ENCODE results near the gene TMEM139.
"Not testable (repeated sequence)": the region's sequence is repeated elsewhere in the genome, so short reads cannot be mapped to it uniquely, and the experiment has no call there.

The TMEM139 gene

DNA sequence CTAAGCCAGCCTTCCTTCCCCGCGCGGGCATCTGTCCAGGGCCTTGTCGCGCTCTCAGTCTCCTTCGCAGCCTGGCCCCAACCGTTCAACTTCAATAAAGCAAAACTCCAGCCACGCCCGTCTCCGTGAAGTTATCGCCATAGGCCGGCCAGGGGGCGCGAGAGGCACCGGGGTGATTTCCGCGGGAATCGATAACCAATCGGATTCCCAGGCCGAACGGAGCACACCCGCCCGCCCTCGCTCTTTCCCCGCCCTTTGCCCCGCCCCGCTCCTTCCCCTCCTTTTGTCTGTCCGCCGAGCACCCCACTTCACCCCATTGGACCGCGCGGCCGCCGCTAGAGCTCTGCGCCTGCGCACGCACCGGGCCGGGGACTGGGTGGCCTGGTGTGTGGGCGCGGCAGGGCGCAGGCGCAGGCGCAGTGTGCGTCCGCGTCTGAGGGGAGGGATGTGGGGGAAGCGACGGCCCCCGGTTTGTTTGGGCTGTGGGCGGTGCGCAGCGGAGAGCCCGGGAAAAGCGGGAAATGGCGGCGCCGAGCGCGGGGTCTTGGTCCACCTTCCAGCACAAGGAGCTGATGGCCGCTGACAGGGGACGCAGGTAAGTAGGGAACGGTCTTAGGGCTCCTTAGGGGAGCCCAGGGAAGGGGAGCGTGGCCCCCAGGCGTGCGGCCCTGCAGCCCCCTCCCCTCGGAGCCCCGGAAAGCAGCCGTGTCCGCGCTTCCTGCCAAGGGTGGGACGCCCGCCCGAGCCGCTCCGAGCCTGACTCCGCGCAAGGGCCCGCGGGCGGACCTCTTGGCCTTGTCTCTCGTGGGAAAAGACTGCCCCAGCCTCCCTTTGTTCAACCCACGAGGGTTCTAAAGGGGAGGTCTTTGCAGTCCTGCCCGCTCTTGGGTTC lies 3.4 kb downstream of the TMEM139 start, which contains the start of gene CASP2:
CASP2 (plus strand) TSS at position 417 of the 892 bp plus-strand sequence; CDS start at position 522, 105 bp downstream.
- no peaks in the 10 kb centered on the region for H3K9me3 Mint-ChIP-seq
- H3K4me3 Mint-ChIP-seq, result peak within 1 kb of the TSS; percentile 98
- peaks cover 39% of the 10 kb centered on the region for H3K4me1 Mint-ChIP-seq
- peak; percentile 91 to 97 for DNase-seq (ENCODE audit: low spot score in 2 of 2)
- peak; percentile 89 for ATAC-seq (ENCODE audit: low read depth)
- H3K36me3 Mint-ChIP-seq, result peaks cover 7% of the 10 kb centered on the region
- peak within 1 kb of the TSS; percentile 91 for H3K27ac Mint-ChIP-seq
- no peaks in the 10 kb centered on the region for H3K27me3 Mint-ChIP-seq

DNA sequence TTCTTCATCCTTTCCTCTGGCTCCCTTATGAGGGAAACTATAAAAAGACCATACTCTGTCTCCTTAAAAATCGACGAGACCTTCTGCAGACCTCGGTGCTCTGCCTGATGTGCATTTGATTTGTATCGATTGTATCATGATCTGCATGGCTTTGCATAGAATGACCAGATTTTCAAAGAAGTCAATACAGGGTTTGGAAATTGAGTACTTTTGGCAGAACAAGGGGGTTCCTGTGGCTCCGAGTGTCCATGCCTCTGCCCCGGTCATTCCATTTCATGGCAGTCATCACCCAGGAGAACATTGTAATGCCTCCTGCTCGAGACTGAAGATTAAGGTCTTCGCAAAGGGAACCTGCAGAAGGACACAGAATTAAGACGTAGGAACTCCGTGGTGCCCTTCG lies 4.1 kb downstream of the TMEM139 start:
- Mint-ChIP-seq H3K4me1 (peaks cover 34% of the 10 kb centered on the region), H3K27ac (peak overlapping the region; percentile 91), H3K9me3 (no peaks in the 10 kb centered on the region), H3K36me3 (peaks cover 10% of the 10 kb centered on the region), H3K4me3 (peak overlapping the region; percentile 98), H3K27me3 (no peaks in the 10 kb centered on the region)
- no peak for DNase-seq (ENCODE audit: low spot score in 2 of 2)
- no peak for ATAC-seq (ENCODE audit: low read depth)

- Mint-ChIP-seq H3K4me1 (peaks cover 32% of the 10 kb centered on the region), H3K27ac (peak overlapping the region; percentile 91), H3K27me3 (no peaks in the 10 kb centered on the region), H3K36me3 (peaks cover 16% of the 10 kb centered on the region), H3K4me3 (peak overlapping the region; percentile 98), H3K9me3 (no peaks in the 10 kb centered on the region)
- DNase-seq (ENCODE audit: low spot score in 2 of 2), result no peak
- no peak for ATAC-seq (ENCODE audit: low read depth)
Measured at GRCh38 chr7:143289421-143289820, 4.7 kb downstream of the TMEM139 start.

- Mint-ChIP-seq H3K36me3 (peaks cover 18% of the 10 kb centered on the region), H3K4me1 (peaks cover 31% of the 10 kb centered on the region), H3K4me3 (peak overlapping the region; percentile 98)
- H3K27me3 Mint-ChIP-seq; ATAC-seq (ENCODE audit: low read depth); H3K9me3 Mint-ChIP-seq; DNase-seq (ENCODE audit: low spot score in 2 of 2); H3K27ac Mint-ChIP-seq: not testable (repeated sequence)
Measured at GRCh38 chr7:143289888-143290287, 5.1 kb downstream of the TMEM139 start.

- DNase-seq (ENCODE audit: low spot score in 2 of 2) (no peak), ATAC-seq (ENCODE audit: low read depth) (no peak)
- Mint-ChIP-seq H3K36me3 (peaks cover 21% of the 10 kb centered on the region), H3K4me3 (peak overlapping the region; percentile 98), H3K4me1 (peaks cover 31% of the 10 kb centered on the region), H3K9me3 (no peaks in the 10 kb centered on the region), H3K27me3 (no peaks in the 10 kb centered on the region), H3K27ac (no peak overlapping the region)
Measured at GRCh38 chr7:143290293-143290692, 5.5 kb downstream of the TMEM139 start.

DNA sequence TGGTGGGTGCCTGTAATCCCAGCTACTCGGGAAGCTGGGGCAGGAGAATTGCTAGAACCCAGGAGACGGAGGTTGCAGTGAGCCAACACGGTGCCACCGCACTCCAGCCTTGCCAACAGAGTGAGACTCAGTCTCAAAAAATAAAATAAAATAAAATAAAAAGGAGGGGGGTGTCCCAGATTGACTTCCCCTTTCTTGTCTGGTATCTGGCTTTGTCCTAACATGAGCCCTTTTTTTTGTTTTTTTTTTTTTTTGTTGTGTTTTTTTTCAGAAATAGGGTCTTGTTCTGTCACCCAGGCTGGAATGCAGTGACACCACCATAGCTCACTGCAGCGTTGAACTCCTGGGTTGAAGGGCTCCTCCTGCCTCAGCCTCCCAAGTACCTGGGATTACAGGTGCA lies 8.1 kb downstream of the TMEM139 start:
- H3K27me3 Mint-ChIP-seq, result no peaks in the 10 kb centered on the region
- H3K4me1 Mint-ChIP-seq, result peaks cover 37% of the 10 kb centered on the region
- peaks cover 31% of the 10 kb centered on the region for H3K36me3 Mint-ChIP-seq
- ATAC-seq (ENCODE audit: low read depth), result no peak
- DNase-seq (ENCODE audit: low spot score in 2 of 2), result no peak
- H3K9me3 Mint-ChIP-seq, result no peaks in the 10 kb centered on the region
- no peak overlapping the region for H3K4me3 Mint-ChIP-seq
- no peak overlapping the region for H3K27ac Mint-ChIP-seq

DNA sequence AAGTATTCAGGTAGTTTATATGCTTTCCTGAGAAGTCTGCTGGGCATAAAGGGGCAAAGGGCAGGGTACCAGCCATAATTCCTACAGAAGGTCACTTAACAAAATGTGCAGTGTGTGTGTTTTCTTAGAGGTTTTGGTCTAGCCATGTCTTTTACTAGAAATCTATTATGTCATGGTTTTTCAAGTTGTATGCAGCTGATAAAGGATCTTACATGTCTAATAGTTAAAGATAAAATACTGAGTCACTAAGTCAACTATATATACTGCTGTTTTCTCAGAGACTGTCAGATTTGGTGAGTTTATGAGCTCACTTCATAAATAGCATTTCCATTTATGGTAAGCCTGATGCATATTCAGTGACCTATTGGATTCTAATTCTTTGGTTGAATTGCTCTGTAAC lies 11.1 kb downstream of the TMEM139 start:
- DNase-seq (ENCODE audit: low spot score in 2 of 2) (no peak), ATAC-seq (ENCODE audit: low read depth) (no peak)
- Mint-ChIP-seq H3K27me3 (no peaks in the 10 kb centered on the region), H3K4me3 (no peak overlapping the region), H3K36me3 (peaks cover 40% of the 10 kb centered on the region), H3K9me3 (no peaks in the 10 kb centered on the region), H3K4me1 (peaks cover 32% of the 10 kb centered on the region), H3K27ac (peak overlapping the region; percentile 63)

DNA sequence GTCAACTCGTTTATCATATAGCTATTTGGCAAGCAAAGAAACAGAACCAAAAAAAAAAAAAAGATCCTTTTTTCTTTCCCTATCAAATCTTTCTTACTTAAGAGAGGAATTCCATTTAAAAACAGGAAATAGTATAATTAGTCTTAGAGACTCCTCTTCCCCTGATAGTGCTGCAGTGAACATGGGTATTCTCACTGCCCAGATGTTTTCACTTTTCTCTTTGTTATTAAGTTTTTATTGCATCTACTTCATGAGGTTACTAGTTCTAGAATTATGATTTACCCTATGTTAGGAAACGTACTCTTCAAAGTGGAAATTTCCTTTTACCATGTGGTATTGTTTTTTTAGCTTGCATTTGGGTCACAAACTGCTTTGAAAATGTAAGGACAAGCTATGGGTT lies 11.9 kb downstream of the TMEM139 start:
- H3K36me3 Mint-ChIP-seq, result peaks cover 43% of the 10 kb centered on the region
- no peaks in the 10 kb centered on the region for H3K9me3 Mint-ChIP-seq
- peaks cover 30% of the 10 kb centered on the region for H3K4me1 Mint-ChIP-seq
- H3K27me3 Mint-ChIP-seq, result no peaks in the 10 kb centered on the region
- ATAC-seq (ENCODE audit: low read depth), result no peak
- DNase-seq (ENCODE audit: low spot score in 2 of 2), result no peak
- H3K27ac Mint-ChIP-seq, result peak overlapping the region; percentile 30
- H3K4me3 Mint-ChIP-seq, result no peak overlapping the region

GRCh38 chr7:143299346-143299745 lies 14.6 kb downstream of the TMEM139 start:
- no peak overlapping the region for H3K4me3 Mint-ChIP-seq
- DNase-seq (ENCODE audit: low spot score in 2 of 2) (no peak), ATAC-seq (ENCODE audit: low read depth) (no peak)
- H3K36me3 Mint-ChIP-seq, result peaks cover 44% of the 10 kb centered on the region
- H3K27me3 Mint-ChIP-seq, result no peaks in the 10 kb centered on the region
- no peaks in the 10 kb centered on the region for H3K9me3 Mint-ChIP-seq
- peaks cover 27% of the 10 kb centered on the region for H3K4me1 Mint-ChIP-seq
- H3K27ac Mint-ChIP-seq, result peak overlapping the region; percentile 2

- H3K9me3 Mint-ChIP-seq, result no peaks in the 10 kb centered on the region
- H3K36me3 Mint-ChIP-seq, result peaks cover 44% of the 10 kb centered on the region
- H3K4me1 Mint-ChIP-seq, result peaks cover 24% of the 10 kb centered on the region
- peak overlapping the region; percentile 2 for H3K27ac Mint-ChIP-seq
- H3K27me3 Mint-ChIP-seq, result no peaks in the 10 kb centered on the region
- DNase-seq (ENCODE audit: low spot score in 2 of 2) (peak in 1 of 2 donors; percentile 36), ATAC-seq (ENCODE audit: low read depth) (peak; percentile 93)
- H3K4me3 Mint-ChIP-seq, result no peak overlapping the region
Measured at GRCh38 chr7:143299840-143300239, 15.1 kb downstream of the TMEM139 start.

DNA sequence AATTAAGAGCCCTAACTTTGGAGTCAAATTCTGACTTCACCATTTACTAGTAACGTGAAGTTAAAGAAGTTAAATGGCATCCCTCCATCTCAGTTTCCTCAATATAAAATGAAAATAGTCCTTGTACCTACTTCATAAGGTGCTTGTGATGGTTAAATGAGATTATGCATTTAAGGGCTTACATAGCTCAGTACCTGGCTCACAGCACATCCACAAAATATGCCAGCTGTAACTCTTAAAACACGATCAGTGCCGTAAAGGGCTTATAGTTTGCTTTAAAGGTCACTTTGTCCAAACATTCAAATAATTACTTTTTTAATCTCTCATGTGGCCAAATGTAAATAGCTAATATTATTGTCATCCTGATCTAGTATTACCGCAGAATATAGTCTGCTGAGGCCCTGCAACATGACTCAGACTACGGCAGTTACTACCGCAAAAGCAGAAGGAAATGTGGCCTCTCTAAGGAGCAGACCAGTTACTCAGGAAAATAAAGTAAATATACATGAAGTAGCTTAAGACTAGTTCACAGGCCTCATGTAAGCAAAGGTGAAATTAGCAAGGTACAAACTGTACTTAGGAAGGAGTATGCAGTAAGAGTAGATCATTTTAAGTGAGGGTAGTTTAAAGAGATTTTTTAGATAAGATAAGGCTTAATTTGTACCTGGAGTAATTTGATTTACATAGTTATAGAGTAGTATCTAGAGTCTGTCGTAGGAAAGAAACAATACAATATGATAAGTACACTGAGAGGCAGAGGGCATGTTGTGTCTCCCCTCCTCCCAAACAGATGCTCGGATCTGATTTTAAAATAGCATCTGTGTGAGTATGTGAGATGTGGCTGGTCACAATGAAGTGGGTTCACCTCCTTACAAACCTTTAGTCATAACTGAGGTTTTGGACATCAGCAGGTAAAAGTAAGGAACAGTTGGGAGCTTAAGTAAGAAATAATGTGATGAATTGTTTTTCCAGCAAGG lies 16.5 kb downstream of the TMEM139 start:
- peaks cover 47% of the 10 kb centered on the region for H3K36me3 Mint-ChIP-seq
- no peaks in the 10 kb centered on the region for H3K9me3 Mint-ChIP-seq
- H3K27me3 Mint-ChIP-seq, result no peaks in the 10 kb centered on the region
- DNase-seq (ENCODE audit: low spot score in 2 of 2), result no peak
- H3K4me3 Mint-ChIP-seq, result no peak overlapping the region
- H3K4me1 Mint-ChIP-seq, result peaks cover 21% of the 10 kb centered on the region
- peak; percentile 32 for ATAC-seq (ENCODE audit: low read depth)
- H3K27ac Mint-ChIP-seq, result peak overlapping the region; percentile 81

DNA sequence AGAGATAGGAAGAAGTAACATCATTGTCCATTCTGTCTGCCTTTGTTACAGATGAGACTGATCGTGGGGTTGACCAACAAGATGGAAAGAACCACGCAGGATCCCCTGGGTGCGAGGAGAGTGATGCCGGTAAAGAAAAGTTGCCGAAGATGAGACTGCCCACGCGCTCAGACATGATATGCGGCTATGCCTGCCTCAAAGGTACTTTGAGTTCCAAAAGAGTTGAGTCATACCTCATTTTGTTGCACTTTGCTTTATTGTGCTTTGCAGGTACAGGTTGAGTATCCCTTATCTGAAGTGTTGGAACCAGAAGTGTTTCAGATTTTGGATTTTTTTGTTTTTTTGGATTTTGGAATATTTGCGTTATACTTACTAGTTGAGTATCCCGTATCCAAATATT lies 19.0 kb downstream of the TMEM139 start:
- H3K36me3 Mint-ChIP-seq, result peaks cover 59% of the 10 kb centered on the region
- H3K4me3 Mint-ChIP-seq, result no peak overlapping the region
- ATAC-seq (ENCODE audit: low read depth), result no peak
- H3K27me3 Mint-ChIP-seq, result no peaks in the 10 kb centered on the region
- H3K4me1 Mint-ChIP-seq, result peaks cover 26% of the 10 kb centered on the region
- no peak overlapping the region for H3K27ac Mint-ChIP-seq
- no peak for DNase-seq (ENCODE audit: low spot score in 2 of 2)
- H3K9me3 Mint-ChIP-seq, result no peaks in the 10 kb centered on the region

DNA sequence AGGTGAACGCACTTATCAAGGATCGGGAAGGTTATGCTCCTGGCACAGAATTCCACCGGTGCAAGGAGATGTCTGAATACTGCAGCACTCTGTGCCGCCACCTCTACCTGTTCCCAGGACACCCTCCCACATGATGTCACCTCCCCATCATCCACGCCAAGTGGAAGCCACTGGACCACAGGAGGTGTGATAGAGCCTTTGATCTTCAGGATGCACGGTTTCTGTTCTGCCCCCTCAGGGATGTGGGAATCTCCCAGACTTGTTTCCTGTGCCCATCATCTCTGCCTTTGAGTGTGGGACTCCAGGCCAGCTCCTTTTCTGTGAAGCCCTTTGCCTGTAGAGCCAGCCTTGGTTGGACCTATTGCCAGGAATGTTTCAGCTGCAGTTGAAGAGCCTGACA lies 20.2 kb downstream of the TMEM139 start:
- Mint-ChIP-seq H3K4me1 (peaks cover 23% of the 10 kb centered on the region), H3K27ac (no peak overlapping the region), H3K9me3 (no peaks in the 10 kb centered on the region), H3K36me3 (peaks cover 57% of the 10 kb centered on the region), H3K4me3 (no peak overlapping the region), H3K27me3 (no peaks in the 10 kb centered on the region)
- DNase-seq (ENCODE audit: low spot score in 2 of 2) (no peak), ATAC-seq (ENCODE audit: low read depth) (no peak)
